Hematopoietic multipotent progenitor cell treated with erythropoietin and hydrocortisone succinate and interleukin-3 and kit ligand, for 6 days (in vitro differentiated cells): Measurements from ENCODE around the gene CFAP65.

Experiments used
- DNase-seq: peaks from one replicate; pipeline ENCODE4 v3.0.0-alpha.2; 2015

CFAP65 gene

DNA sequence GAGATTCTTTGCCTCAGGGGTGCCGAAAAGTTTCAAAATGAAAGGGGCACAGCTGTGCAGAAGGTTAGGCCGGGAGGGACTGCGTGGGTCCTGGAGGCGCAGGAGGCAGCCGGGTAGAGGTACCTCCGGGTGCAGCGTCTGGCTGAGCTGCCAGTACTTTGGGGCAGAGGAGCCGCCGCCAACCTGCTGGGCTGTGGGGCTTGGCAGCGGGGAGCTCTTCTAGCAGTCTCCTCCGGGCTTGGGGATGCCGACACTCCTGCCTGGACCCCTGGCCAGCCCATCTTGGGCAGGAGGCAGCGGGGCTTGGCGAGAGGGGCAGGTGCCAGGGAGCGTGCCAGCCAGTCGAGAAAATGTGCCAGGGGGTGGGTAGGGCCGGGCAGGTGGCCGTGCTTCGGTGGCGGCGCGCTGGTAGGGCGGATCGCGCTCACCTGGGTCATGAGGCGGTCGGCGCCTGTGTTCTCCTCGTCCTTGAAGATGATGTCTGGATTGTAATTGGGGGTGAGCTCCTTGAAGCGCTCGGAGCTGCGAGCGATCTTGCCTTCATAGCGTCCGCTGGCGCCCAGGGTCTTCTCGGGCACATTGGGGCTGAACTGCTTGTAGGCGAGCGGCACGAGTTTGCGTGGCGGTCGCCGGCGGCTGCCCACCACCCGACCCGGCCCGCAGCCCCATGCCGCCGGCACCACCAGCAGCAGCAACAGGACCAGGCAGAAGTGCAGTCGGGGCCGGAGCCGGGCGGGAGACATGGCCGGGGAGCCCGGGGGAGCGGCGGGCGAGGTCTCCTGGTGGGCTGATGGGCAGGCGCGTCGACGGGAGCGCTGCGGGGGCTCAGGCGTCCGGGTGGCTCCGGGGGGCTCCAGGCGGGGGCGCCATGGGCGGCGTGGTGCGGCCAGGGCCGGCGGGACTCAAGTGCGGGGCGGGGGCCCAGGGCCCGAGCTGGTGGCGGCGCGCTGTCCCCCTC is 18.7 kb upstream of the CFAP65 start:
- peak; percentile 30 for DNase-seq

DNA sequence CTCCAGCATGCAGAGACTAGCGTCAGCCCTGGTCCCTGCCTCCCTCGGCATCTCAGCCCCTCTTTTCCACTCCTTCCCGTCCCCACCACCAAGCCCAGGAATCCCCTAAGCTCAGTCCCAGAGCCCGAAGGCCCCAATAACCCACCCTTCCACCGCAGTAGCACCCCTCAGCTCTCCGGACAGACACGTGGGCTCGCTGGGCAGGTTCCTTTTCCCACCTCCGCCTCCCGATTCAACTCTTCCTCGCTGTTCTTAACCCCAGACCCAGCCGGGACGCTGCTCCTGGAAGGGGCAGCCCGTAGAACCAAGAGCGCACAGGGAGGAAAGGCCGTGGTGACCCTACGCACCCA is 18.0 kb upstream of the CFAP65 start:
- no peak for DNase-seq

DNA sequence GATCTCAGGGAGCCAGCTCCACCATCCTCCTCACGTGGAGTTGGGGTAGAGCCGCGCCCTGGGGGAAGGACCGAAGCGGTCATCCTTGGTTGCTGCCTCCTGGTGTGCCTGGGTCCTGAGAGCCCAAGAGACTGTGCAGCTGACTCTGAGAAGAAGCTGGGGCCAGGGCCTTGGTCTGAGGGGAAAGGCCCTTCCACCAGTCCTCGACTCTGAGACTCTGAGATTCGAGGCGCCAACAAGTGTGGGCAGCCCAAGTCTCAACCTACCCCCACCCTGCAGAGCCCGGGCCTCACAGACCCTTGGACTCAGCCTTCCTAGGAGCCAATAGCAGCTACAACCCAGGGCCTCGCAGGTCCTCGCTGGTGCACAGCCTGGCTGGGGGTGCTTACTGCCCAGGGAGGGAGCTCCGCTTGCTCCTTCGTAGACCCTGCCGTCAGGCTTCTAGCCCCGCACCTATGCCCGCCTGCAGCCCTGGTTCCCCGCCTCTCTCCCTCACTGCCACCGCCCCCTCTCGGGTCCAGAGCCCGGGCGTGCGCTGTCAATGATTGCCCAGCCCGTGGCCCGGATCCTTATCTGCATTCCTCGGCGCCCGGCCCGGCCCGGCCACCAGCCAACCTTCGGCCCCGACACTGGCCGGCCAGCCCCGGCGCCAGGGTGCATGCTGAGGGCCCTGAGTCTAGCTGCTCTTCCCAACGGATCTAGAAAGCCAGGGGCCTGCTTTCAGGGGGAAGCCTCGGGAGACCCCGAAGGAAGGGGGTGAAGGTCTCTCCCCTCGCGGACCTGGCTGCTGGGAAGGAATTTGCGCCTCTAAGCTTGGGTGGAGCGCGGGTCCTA is 17.4 kb upstream of the CFAP65 start:
- DNase-seq: no peak

DNA sequence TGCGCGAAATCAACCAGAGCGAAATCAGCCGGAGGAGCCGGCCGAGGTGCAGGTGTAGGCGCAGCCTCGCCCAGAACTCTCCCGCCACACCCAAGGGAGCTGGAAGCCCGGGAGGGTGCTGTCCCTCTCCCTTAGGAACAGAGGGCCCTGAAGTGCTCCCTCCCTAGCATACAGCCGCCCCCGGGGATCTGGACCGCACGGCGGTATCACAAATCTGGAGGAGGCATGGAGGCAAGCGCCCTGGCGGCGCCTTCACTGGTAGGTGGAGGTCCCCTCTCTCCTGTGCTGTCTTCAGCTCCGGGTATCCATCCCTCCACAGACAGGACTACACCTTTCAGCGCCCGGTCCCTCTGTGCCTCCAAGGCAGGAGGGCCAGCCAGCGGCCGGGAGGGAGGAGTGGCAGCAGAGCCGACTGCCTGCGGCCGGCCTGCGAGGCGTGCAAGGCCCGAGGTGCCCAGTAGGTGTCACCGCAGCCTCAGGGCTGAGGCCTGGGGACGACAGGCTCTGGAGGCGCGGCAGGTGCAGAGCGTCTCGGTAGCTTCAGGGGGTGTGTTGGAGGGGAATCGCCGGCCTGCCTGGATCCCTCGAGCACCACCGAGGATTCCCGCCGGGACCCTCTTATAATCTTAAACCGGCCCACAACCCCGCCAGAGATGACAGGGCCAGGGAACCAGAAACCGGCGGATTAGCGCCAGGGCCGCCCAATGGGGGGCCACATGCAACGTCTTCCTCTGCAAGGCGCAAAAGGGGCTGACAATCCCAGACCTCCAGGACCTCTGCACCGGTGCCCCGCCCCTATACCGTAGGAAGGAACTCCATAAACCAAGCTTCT is 16.6 kb upstream of the CFAP65 start:
- DNase-seq: peak; percentile 86

DNA sequence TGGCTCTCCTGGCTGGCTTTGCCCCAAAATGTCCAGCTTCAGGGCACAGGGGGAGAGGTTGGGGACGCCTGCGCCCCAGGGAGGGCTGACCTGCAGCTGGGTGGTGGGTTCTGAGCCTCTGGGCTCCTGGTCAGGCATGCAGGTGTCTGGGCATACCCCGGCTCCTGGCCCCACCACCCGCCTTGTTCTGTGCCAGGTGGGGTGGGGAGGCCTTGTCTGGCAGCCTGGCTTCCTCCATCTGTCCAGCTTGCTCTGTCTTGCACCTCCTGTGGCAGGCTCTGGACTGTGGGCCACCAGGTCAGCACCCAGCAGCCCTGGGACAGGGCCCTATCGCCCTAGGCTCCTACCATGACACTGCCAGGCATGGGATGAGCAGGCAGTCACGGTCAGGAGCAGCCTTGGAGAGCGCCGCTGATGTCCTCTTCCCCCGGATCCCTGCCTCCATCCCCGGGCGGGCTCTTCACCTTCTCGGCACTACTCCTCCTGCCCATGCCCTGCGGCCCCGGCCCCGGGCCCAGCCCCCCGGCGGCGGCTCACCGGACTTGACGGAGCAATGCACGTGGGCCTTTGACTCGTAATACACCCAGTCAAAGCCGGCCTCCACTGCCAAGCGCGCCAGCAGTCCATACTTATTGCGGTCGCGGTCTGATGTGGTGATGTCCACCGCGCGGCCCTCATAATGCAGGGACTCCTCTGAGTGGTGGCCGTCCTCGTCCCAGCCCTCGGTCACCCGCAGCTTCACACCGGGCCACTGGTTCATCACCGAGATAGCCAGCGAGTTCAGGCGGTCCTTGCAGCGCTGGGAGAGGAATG is 15.8 kb upstream of the CFAP65 start:
- no peak for DNase-seq

DNA sequence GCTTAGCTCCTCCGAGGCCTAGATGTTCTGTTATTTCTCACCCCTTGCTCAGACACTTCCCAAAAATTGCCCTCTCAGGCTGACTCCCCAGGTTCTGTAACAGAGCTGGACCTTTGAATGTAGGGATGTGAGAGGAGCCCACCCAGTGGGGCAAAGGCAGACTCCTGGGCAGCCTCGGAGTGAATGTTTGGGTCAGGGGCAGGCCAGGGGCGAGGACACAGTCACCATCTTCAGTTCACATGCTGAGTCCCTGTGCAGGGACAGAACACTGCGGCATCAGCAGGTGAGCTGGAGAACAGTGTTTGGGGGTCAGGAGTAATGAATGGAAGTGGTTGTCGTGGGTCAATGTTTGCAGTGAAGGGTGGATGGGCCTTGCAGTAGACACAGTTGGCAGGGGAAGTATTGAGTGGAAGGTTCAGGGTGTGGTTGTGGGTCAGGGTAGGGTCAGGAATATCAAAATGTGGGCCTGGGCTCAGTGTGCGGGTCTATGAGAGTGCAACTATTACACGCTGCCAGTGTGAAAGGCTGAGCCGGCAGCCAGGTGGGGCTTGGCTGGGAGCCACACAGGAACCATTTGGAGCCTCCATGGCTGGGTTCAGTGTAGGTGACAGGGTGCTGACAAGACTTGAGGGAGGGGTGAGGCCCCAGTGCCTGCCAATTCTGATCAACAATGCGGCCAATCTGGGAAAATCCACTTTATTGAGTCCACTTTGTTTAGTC is 15.0 kb upstream of the CFAP65 start:
- DNase-seq: no peak

DNA sequence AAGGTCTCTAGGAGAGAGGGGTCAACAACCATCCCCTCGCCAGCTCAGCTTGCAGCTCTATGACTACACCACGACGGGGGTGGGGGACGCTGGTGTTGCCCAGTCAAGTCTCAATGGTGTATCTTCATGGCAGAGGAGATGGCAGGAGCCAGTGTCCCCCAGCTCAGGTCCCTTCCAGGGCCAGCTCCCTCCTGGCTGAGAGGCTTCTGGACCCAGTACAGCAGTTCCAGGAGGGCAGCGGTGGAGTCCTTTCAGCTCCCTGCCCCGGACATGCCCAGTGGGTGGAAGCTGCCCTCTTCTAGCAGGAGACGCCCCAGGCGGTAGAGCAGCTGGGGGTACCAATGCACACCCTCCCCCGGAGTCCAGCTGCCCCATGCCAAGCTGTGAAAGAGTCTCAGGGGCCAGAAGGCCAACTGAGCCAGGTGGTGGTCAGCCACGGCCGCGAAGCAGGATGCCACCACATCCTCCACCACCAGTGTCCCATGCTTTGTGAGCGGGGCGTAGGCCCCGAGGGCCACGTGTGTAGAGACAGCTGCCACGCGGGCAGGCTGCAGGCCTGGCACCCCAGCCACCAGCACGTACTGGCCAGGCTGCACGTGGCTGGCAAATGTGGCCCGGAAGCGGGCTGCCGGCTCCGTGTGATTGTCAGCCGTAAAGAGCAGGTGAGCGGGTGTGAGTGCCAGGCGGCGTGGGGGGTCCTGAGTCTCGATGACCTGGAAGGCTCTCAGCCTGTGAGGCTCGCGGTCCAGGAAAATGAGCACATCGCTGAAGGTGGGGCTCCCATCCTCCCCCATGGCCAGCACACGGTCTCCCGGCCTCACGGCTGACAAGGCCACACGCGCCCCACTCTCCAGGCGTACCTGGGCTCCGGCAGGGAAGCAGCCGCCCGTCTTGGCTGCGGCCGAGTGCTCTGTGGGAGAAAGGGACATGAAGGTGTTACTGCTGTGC is 13.9 kb upstream of the CFAP65 start:
- DNase-seq: no peak

DNA sequence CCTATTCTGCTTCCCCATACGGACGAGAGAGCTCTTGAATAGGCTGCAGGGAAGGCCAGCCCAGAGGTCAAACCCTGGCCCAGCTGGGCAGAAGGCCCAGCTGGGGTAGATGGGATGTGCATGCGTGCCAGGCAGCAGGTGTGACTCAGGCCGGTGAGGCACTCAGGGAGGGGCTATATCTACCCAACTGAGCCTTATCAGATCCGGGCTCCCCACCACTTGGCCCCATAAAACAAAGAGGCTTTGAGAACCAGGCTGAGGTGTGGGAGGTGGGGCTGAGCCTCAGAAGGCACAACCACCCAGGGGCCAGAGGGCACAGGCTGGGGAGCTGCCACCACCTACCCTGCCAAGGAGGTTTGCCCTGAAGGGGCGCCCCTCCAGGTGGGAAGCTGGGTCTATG is 8.0 kb upstream of the CFAP65 start:
- no peak for DNase-seq

DNA sequence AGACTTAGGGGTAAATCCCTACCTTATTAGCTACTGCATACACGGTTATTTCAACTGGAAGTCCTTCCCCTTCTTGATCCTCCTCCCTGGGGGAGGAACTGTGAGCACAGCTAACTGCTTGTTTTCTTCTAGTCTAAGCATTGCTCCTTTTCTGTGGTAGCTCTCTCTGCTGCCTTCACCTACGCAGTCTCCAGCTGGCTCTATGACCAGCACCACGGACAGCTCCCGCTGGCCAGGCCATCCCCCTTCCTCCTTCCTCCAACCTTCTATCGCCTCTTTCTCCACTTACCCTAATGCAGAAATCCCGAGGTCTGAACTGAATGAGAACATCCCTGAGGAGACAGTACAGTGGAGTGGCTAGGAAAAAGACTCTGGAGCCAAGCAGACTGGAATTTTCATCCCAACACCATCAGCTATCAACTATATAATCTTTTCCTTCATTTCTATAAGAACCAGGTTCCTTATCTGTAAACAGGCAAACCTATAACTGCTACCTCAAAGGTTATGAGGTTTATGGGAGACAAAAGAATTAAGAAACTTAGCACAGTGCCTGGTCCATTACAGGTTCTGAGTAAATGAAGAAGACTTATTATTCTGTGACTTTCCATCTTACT is 4.7 kb upstream of the CFAP65 start:
- peak; percentile 68 for DNase-seq

DNA sequence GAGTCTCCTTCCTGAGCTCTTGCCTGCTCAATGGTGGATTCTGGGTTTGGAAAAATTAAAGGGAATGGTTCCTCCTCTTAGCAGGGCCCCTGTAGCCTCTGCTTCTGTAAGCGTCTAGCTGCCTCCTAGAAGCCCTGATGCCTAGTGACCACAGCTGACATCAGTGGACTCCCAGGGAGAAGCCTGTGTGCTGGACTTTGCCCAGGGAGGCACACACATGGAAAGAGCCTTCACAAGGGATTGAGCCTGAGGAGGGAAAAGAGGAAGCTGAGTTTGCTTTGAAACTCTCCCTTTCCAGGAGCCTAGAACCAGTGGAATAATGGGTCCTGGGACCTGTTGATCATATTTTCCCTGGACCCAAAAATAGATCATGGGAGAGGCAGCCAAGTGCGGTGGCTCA is 1.4 kb upstream of the CFAP65 start:
- no peak for DNase-seq

DNA sequence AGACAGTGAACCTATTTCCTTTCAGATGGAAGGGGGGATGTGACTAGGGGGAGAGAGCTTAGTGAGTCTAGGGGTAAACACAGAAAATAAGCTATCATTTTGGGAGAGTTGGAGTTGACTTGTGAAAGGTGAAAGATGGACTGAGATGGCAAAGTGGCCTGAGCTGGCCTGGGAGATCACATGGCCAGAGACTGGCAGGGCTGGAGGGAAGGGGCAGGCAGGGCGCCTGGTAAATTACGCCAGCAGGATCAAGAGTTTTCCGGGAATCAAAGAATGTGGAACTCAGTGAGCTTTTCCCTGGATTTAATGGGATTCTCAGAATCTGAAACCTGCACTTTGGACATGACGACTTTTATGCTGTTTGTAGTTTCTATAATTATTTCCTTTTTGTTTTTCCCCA is 841 bp upstream of the CFAP65 start:
- DNase-seq: no peak

DNA sequence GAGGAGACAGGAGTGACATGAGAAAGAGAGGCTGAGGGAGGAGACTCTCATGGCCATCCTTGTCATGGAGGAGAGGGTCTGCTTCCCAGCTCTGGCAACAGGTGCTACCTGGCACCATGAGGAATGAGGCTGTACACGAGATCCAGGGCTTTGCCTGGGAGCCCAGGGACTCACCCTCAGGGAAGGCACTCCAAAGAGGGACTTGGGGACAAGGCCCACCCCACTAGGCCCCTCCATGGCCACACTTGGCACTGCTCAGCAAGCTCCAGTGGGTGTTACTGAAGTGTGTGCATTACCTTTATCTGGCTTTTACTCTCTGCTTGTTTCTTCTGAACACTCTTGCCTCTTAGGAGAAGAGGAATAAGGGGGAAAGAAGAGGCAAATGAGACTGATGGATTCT is 2.7 kb downstream of the CFAP65 start:
- no peak for DNase-seq

DNA sequence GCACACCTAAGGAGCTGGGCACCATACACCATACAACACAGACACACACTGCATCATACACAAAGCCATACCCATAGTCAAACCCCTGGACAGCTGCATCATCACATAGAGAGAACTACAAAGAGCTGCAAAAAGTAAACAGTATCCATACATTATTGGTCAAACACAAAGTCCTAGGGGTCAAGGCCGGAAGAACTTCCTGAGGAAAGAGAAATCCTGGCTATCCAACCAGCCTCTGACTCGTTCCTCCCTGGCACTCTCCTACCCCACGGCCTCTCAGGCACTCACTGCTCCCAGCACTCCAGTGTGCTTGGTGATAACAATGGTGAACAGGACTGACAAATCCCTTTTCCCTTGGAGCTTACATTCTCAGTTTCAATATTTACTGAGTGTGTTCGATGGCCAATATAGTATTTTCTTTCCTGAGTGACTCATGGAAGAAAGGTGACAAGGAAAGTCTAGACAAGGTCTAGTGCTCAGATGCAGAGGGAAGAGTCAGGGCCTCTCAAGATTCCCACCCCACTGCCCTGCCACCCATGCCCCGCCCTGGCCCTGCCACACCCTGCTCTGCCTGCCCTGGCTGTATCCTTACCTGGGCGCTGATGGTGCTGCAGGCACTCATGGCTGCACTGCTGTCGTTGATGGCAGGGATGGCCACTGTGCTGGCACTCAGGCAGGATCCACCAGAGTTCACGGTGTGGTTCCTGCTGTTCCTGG is 3.4 kb downstream of the CFAP65 start:
- DNase-seq: no peak

DNA sequence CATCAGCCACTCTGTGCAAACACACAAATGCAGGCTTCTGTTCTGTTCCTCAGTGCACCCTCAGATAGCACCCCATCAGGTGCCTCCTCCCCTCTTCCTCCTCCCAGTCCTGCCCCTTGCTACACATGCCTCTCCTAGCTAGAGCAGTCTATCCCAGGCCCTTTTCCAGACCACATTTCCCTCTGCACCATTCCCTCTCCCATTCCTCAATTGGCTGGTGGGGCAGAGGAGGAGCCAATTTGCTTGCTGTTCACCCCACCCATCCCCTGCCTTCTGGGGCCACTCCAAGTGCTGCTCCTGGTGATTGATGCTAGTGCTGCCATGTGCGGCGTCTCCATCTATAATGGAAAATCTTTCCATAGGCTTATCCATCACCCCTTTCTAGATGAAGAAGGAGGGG is 5.4 kb downstream of the CFAP65 start:
- DNase-seq: no peak

DNA sequence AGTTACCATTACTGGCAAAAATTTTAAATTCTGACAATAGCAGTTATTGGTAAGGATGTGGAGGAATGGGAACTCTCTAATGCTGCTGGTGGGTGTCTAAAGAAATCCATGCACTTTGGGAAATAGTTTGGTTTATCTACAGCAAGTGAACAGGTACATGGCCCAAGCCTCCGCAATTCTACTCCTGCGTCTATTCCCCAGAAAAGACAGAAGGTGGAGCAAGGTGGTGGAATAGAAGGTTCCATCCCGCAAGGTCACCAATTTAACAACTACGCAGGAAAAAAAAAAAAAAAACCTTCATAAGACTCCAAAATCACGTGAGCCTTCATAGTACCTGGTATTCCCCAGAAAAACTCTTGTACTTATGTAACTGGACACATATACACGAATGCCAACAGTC is 6.5 kb downstream of the CFAP65 start:
- DNase-seq: no peak

DNA sequence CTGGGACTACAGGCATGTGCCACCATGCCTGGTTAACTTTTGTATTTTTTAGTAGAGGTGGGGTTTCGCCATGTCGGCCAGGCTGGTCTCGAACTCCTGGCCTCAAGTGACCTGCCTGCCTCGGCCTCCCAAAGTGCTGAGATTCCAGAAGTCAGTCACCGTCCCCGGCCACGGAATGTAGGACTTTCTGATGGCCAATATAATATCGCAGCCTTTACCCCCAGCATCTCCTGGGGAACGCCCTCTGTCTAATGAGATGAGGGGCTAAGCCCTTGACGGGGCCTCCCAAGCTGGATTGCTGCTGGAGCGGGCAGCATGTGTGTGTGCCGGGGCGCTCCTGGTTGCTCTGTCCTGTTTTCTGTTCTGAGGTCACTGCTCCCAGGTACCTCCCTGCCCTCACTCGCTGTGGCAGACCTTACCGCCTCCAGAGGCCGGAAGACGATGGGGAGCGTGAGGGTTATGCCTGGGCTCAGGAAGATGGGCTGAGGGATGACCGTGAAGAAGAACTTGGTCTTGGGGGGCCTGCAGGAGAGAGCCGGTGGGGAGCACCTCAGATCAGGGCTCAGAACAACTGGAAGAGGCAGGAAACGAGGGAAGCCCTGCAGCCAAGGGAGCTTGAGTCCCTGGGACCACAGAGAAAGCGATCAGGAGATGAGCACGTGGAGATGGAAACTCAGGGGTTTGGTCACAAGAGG is 9.1 kb downstream of the CFAP65 start:
- DNase-seq: no peak

DNA sequence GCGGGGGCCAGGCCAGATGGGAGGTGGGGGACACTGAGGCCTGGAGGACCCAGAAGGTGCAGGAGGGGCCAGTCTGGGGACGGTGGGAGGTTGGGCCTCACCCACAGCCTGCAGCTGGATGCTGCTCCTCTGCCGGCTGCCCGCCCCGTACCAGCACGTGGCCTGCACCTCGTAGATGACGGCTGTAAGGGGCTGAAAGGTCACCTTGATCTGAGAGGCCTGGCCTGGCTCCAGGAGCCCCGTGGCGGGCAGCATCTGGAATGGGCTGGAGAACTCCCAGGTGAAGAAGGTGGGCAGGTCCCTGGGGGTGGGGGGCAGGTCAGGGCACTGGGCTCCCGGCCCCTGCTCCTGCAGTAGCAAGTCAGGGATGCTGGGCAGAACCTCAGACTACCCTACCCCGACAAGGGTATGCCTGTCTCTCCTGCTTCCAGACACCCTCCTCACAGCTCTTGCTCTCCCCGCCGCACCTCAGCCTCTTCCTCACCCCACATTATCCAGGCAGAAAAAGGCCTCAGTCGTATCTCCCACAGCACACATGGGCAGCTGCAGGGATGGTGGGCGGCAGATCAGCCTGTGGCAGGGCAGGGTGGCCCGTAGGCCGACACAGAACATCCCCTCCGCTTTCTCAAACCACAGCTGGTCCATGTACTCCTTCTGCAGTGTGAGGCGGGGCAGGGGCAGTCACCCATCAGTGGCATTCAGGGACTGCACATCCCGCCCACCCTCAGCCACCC is 10.1 kb downstream of the CFAP65 start:
- no peak for DNase-seq
